HPDE6-E6E7 (cell line): ENCODE results near the gene MAGI3.
"Not testable (repeated sequence)": the region's sequence is repeated elsewhere in the genome, so short reads cannot be mapped to it uniquely, and the experiment has no call there.

Source experiments
- DNase-seq: peaks from one replicate; pipeline ENCODE4 v3.0.0; 2011; ENCODE audit warnings: missing footprints; ENCODE audit errors: extremely low spot score

The MAGI3 gene

DNA sequence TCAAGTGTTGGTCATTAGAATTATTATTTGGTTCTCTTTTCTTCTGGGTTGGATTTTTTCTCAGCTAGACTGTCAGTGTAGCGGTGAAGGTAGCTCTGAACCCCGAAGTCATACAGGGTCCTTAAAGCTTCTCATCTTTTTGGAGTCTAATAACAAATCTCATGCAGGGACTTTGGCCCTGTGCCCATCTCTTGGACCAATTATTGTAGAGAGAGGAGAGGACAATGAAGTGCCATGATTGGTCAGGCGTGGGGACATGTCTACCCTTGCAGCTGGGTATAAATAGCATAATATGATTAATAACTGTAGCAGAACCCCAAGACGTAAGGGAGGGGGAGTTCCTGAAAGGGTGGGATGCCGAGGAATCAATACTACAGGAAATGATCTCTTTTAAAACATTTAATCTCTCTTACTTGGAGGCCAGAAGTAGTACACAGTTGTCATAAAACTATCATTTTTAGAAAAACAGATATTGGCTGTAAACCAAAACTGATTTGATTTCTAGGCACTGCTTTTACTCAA, 8.8 kb downstream of the MAGI3 start:
- DNase-seq: no peak

DNA sequence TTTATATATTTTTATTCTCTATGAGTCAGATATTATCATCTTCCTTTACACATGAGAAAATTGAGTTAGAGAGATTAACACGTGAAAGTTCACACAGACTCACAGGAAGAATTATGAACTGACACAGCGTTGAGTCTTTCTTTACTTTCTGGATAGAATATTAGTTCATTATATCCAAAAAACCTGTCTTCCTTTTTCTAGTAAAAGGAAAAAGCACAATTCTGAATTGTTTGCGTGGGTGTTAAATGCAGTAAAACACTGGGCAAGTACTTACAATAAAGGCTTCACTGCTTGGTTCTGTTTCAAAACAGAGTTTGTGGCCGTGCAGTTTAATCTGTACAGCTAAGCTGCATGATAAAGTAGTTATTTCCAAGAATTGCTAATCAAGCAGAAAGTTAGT, 10.8 kb downstream of the MAGI3 start:
- DNase-seq: no peak

DNA sequence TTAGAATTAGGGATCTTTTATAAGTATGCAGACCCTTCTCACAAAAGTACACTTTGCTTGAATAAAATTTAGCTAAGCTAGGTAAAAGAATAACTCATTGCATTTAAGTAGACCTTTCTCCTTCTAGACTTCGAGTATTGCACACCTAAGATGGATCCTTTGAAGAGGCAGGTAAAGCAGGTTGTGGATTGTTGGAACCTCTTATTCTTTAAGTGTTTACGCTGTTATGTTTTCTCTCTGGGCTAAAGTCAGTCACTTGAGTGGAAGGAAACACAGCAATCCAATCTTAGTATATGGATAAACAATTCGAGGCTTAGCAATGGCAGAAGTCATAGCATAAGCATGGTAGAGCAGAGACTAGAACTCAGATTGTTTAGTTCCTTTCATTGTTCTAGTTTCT, 11.4 kb downstream of the MAGI3 start:
- DNase-seq: no peak

DNA sequence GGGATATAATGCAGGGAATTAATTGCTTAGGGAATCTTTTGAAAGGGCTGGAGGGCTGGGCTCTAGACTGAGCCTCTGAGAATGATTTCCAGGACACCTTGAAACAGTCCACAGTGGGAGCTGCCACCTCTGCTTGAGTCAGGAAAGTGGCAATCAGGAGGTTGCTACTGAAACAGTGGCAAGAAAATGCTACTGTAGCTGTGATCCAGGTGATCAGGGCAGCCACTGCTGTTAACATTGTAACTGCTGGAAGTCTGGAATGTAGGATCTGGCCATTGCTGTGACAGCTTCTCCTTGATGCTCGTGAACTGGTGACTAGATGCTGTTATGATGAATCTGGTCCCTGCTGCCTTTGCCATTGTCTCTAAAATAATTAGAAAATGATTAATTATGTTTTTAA, 12.8 kb downstream of the MAGI3 start:
- no peak for DNase-seq

DNA sequence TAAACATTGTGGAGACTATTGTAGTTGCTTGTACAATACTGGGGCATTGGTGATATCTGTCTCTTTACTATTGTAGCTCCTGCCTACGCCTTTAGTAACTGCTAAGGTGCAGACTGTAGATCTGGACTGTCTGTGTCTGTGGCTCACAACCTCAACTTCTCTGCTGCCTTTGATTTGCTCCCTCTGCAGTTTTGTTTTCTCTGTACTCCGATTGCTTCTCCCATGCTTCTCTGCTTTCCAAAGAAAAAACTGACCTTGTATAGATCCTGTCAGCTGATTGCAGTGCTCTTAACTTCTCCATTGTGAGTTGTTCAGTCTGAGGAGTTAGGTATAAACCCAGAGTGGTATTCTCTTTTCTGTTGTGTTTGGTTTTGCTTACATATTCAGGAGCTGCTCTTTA, 15.3 kb downstream of the MAGI3 start:
- no peak for DNase-seq

DNA sequence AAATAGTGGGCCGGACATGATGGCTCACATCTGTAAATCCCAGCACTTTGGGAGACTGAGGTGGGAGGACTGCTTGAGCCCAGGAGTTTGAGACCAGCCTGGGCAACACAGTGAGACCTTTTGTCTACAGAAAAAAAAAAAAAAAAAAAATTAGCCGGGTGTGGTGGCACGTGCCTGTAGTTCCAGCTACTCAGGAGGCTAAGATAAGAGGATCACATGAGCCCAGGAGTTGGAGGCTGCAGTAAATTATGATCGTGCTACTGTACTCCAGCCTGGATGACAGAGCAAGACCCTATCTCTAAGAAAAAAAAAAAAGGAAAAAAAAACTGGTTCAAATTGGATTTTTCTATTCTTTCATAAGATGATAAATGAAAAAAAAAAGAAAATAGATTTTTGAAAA, 15.8 kb downstream of the MAGI3 start:
- DNase-seq: not testable (repeated sequence)

DNA sequence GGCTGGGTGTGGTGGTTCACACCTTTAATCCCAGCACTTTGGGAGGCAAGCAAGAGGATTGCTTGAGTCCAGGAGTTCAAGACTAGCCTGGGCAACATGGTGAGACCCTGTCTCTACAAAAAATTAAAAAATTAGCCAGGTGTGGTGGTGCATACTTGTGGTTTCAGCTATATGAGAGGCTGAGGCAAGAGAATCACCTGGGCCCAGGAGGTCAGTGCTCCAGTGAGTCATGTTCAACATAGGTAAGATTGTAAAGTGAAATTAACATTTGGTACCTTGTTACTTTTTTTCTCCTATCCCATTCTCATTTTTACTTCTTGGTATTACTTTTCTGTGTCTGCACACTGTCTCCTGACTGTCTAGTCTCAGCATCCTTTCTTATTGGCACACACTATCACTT, 19.0 kb downstream of the MAGI3 start:
- no peak for DNase-seq

DNA sequence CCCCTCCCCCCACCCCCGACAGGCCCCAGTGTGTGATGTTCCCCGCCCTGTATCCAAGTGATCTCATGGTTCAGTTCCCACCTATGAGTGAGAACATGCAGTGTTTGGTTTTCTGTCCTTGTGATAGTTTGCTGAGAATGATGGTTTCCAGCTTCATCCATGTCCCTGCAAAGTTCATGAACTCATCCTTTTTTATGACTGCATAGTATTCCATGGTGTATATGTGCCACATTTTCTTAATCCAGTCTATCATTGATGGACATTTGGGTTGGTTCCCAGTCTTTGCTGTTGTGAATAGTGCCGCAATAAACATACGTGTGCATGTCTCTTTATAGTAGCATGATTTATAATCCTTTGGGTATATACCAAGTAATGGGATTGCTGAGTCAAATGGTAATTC, 21.7 kb downstream of the MAGI3 start:
- not testable (repeated sequence) for DNase-seq

DNA sequence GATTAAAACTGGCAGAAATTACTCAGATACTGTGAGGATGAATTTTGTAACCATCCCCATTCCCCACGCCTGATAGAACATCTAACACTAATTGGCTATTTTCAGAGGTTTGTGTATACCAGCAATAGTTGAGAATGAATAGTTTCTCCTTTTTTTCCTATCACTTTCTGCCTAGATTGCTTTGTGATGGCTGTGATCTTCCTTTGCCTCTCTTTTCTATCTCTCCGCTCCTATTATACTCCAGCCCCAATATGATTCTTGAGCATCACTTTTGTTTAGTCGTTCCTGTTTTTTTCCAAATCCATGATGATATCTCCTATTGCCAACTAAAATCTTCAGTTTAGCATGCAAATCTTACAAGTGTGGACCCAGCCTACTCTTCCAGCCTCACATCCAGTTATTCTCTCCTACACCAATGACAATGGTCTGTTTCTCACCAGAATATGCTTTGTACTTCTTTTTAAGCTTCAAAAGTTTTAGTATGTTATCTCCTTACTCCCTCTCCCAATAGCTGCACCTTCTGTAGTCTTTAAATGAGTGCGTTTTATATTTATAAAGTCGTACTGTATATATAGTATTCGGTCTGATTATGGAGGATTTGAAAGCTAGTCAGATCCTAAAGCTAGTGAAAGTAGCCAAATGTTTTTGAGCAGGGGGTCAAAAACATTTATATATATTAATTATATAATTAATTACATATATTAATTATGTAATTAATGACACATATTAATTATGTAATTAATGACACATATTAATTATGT, 25.2 kb downstream of the MAGI3 start:
- DNase-seq: no peak

DNA sequence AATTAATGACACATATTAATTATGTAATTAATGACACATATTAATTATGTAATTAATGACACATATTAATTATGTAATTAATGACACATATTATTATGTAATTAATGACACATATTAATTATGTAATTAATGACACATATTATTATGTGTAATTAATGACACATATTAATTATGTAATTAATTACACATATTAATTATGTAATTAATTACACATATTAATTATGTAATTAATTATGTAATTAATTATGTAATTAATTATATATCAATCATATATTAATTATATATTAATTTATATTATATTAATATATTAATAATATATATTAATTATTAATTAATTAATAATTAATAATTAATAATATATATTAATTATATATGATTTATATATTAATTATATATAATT, 25.8 kb downstream of the MAGI3 start:
- DNase-seq: not testable (repeated sequence)

DNA sequence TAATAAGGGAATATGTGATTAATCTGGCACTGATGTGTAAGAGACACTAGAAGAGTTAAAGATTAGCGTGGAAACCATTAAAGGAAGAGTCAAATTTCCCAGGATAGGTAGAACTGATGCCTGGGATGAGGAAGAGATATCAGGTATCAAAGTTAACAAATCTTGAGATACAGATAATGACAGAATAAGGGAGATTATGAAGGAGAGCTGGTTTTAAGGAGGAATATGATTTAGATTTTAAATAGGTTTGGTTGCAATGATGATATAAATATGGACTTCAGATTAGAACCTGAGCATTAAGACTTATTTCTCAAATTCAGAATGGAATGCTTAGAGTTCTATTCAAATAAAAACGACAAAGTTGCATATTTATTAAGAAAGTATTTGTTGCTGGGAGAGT, 26.2 kb downstream of the MAGI3 start:
- DNase-seq: no peak

DNA sequence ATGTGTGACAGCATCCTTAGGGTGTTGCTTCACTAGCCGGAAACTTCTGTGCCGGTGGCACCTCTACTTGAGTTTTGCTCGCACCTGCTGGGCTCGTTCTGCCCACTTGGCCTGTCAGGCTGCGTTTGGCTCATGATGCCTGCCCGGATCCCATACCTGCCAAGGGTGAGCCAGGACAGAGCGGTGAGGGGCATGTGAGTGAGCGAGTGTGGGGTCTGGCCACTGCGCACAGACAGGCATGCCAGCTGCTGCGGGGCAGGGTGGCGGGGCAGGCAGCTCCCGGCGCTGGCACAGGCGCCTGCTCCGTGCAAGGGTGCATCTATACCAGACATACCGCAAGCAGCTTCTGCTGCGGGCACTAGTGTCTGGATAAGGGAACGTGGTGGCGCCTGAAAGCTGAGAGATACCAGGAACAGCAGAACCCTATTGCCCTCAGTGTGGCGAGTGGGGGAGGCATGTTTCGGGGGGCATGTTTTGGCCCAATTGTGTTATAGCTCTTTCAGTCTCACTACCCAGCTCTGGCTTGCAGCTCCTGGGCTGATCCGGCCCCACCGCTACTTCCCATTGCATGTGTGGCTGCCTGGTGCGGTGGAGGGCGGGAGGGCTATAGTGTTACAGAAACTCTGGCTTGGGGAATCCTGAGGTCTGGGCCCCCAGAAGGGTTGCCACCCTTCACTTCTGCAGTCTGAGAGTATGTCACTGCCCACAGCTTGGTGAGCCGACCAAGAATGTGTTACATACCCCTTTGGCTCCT, 32.2 kb downstream of the MAGI3 start:
- DNase-seq: no peak

DNA sequence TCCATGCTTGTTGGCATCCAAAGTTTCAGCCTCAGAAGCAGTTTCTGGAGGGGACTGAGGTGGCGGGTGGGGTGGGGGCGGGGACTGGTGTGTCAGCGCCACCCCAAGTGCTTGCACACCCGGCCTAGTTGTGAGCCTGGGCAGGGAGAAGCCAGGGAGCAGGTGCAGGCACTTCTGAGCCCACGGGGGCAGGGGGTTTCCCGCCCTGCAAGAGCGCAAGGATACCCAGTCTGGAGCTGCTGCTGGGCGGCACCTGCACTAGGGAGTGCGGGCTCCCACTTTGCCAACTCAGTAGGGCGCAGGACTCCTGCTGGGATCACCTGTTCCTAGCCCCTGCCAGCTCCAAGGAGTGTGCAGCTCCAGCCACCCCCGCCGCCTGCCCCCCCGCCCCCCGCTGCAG, 33.5 kb downstream of the MAGI3 start:
- no peak for DNase-seq

DNA sequence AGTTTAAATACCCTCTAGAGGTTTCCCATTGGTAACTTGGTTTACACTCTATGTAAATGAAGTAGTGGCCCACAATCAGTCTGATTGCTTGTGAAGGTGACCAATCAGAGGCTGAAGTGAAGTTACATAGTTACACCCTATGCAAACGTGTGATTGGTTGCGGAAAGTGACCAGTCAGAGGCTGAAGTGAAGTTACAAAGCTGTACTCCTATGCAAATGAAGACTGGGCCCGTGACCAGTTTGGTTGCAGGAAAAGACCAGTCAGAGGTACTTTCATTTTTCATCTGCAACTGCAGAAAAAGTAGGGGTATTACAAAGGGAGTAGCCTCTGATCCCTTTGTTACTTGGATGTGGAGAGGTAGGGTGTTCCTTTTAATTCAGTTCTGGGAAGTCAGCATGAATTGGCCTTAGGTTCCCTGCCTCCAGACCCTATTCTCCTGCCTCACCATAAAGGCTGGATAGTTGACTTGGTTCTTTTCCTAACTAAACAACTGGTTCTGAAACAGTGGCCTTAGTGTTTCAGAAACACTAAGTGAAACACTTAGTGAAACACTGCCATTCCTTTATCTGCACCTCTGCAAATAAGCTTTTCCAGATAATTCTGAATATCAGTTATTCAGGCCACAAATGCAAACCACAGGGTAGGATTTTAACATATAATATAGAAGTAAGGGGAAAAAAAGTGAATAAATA, 39.3 kb downstream of the MAGI3 start:
- DNase-seq: no peak

DNA sequence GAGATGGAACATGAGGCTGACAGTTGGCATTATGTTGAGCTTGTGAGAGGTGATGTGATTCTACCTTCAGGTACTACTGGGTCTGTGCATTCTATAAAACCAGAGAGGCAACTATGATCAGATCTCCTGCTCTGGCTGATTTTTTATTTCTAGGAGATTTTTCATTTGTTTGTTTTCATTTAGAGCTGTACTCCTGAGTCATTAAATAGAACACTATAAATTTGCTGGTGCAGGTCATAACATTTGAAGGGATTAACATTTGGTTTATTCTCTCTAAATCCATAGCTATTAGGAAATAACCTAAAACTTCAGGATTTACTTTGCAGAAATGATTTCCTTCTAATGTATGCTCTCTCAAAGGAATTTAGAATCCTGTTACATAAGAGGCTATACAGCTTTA, 42.9 kb downstream of the MAGI3 start:
- DNase-seq: no peak

DNA sequence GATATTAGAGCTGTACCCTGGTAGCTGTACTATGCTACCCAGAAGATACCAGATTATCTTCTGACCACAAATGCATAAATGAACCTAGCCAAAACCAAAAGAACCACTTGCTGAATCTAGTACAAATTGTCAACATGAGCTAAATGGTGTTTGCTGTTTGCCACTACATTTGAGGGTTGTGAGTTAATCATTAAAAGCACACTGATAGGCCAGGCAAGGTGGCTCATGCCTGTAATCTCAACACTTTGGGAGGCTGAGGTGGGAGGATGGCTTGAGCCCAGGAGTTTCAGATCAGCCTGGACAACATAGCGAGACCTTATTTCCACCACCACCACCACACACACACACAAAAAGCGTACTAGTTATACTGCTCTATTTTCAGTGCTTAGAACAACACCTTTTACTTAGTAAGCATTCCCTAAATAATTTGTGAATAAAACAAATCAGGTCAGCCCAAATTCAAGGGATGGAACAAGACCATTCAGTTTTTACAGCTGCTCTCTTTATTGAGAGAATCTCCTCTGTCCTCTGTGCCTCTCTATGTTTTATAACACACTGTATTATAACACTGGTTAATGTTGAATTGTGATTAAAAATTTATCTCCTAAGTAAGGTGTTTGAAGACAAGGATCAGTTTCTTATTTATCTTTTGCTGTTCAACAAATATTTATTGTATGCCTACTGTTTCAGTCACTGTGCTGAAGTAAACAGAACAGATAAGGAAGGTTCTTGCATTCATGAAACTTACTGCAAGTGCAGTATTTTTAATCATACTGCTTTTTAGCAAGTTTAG, 44.0 kb downstream of the MAGI3 start:
- DNase-seq: no peak

DNA sequence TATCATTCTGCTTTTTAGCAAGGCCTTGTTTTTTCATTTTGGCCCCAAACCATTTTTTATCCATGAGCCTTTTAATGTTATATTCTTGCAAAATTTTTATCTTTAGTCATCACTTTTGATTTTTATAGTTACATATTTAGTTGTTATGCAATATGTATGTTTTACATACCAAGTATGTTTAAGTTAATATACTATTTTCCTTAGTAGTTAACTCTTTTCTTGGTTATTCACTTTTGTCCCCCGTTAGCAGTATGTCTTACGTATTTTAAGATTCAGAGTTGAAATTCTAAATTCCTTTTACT, 44.5 kb downstream of the MAGI3 start:
- no peak for DNase-seq

DNA sequence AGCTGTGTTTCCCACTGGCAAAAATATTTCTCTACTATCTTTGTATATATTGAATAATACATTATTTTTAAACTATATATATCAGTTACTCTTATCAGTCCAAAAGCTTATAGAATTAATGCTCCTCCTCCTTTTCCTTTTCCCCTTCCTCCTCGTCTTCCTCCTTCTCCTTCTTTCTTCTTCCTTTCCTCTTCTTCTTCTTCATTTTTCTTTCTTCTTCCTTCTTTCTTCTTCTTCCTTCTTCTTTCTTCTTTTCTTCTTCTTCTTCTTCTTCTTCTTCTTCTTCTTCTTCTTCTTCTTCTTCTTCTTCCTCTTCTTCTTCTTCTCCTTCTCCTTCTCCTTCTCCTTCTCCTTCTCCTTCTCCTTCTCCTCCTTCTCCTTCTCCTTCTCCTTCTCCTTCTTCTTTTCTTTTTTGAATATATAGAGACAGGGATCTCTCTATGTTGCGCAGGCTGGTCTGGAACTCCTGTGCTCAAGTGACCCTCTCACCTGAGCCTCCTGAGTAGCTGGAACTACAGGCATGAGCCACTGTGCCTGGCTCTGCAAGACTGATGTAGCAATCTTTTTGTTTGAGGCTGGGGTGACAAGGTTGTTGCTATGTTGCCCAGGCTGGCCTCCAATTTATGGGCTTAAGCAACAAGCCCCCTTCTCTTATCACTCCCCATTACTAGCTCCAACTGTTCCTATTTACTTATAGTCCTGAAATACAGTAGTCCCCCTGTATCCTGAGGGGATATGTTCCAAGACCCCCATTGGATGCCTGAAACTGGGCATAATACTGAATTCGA, 47.4 kb downstream of the MAGI3 start:
- no peak for DNase-seq

DNA sequence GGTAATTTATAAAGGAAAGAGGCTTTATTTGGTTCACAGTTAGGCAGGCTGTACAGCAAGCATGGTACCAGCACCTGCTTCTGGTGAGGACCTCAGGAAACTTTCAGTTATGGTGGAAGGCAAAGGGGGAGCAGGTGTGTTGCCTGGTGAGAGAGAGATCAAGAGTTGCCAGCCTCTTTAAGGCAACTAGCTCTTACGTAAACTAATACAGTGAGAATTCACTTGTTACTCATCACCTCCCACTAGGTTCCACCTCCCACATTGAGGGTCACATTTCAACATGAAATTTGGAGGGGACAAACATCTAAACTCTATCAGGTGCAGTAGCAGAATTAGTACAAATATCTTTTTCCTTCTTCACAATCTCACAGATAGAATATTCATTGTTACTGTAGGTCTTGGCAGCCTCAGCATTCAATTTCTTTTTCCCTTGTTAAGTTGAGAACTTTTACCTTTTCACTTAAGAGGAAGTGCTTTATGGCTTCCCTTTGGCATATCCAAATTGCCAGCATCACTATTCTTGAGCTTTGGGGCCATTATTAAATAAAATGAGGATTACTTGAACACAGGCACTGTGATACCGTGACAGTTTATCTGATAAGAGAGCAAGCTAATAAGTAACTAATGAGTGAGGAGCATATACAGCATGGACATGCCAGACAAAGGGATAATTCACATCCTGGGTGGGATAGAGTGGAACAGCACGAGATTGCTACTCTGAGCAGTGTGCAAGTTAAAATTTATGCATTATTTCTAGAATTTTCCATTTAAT, 48.4 kb downstream of the MAGI3 start:
- DNase-seq: no peak

DNA sequence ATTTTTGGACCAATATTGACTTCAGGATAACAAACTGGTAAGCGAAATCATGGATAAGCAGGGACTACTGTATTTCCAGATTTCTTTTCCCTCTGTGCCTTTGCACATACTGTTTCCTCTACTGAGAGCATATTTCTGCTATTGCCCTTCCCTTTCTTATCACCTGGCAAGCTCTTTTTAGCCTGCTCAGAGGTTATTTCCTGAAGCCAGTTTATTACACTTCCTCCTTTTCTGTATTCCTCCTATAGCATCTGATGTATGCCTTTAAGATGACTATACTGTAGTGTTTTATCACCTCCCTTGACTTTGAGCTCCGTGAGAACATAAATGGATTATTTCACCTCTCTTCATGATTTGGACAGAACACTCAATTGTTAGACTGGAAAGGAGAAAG, 49.0 kb downstream of the MAGI3 start:
- no peak for DNase-seq
